DMS53 (cell line): Measurements from ENCODE around the gene QRFP.
"Not testable (repeated sequence)": the region's sequence is repeated elsewhere in the genome, so short reads cannot be mapped to it uniquely, and the experiment has no call there.

Source experiments
- DNase-seq: peaks from one replicate; lab custom pipeline; 2025; lab: John Stamatoyannopoulos, UW

QRFP gene

DNA sequence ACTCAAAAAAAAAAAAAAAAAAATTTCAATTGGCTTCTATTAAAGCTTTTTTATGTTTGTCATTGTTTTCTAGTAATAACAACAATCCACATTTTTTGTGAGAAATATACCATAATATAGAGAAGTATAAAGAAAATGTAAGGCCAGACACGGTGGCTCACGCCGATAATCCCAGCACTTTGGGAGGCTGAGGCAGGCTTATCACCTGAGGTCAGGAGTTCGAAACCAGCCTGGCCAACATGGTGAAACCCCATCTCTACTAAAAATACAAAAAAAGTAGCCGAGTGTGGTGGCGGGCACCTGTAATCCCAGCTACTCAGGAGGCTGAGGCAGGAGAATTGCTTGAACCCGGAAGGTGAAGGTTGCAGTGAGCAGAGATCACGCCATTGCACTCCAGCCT is 48.1 kb downstream of the QRFP start:
- DNase-seq, result not testable (repeated sequence)

DNA sequence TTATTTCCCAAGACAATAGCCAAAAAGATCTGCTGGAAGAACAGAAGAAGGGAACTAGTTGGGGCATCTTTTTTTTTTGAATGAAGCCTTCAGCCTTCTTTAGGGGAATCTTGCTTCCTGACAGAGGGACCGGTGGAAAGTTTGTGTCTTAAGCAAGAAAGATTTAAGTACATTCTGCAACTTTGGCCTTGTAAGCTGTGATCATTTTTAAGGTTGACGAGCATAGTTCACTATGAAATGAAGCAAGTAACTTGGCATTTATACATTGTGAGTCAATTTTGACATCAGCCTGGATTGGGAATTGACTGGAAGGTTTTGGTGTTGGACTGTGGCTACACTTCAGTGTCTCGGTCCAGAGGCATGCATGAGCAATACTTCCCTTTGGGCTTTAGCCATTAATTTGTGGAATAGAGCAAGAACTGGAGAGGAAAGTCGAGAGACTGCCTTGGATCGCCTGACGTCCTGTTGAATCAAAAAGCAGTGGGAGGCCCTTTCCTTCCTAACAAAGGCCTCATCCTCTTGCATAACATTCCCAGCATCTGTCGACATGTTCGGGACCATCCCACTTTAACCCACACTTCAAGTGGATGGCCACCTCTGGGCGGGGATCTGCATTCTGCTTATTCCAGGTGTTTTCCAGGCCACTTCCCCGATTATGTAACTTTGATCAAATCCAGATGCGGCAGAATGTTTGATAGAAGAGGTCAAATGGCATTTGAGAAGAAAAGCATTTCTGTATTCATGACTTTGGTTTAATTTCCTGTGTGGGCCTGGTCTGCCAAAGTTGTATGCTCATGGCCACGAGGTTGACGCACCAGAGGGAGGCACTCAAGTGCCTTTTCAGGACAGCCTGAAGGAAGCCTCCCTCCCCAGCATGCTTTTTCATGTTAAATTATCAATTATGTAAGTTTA is 49.0 kb downstream of the QRFP start:
- no peak for DNase-seq

DNA sequence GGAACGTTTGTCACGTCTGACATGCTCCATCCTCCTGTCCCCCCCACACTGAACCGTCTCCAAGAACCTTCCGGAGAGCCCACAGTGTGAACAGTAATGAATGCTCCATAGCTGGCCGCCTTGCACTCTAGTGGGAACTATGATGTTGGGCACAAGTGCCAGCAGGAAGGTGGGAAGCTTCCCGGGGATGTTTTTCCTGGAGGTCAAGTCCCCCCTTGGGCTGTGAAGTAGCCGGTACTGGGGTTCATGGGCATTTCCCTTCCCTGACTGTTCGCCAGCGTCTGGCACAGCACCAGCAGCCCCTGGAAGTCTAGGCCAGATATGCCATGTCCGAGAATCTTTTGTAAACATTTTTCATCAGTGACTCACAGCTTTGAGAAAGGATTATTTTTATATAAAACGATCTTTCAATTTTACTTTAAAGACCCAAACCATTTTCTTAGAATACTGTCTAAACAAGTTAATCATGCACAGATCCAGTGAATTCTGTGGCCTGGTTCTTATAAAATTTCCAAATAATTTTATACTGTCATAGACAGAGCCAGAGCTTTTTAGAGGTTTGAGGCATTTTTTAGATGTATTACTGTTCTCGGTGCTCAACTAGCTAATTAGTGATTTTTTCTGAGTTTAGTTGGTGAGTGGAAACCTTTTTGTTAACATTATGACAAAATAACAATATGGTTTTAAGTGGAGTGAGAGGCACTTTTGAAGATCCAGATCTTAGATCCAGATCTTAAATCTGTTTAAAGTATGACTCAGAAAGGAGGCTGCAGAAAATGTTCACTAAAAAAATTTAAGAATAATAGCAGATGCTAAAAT is 49.9 kb downstream of the QRFP start:
- no peak for DNase-seq

DNA sequence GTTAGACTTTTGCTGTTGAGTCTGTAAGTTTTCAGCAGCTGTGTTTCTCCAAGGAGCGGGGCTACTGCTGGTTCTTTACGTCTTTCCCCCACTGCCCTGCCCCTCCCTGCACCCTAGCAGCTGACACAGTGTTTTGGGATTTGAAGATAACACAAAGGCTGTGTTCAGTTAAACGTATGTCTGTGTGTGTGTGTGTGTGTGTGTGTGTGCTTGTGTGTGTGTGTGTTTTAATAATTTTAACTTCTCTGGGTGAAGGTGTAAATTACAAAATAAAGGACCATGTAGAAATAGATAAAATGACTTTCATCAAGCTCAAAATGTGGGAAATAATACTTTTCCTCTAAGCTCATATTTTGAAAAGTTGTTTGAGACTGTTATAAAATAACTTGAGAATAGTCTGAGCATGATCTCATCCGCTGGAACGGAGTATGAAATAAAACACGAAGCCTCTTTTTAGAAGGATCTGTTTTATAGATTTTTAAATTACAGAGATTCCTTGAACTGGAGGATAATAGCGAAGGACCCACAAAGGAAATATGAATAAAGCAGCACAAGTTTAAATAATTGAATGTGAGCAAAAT is 50.6 kb downstream of the QRFP start:
- DNase-seq, result no peak

DNA sequence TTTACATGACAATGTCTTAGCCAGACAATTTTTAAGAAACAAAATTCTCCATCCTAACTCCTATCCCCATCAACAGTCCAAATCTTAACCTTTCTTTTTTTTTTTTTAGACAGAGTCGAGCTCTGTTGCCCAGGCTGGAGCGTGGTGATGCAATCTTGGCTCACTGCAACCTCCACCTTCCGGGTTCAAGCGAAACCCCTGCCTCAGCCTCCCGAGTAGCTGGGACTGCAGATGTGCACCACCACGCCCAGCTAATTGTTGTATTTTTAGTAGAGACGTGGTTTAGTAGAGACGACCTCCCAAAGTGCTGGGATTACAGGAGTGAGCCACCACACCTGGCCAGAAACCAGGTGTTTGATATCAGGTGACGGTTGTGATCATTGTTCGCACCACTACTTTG is 51.4 kb downstream of the QRFP start:
- no peak for DNase-seq

DNA sequence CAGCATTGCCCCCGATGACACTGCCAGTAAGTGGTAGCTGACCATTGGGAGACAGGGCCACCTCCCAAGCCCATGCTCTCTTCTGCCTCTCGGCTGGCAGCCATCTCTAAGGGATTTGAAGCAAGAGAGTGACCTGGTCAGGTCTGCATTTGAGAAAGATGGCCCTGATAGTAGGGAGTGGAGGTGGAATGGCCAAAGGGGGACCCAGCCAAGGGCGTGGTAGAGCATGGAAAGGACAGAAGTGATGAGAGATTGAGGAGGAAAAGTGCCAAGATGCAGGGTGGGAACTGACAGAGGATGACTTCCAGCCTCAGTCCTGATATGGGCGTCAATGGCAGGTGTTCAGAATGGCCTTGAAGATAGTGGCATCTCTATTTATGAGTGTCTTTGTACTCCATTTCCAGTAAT is 52.6 kb downstream of the QRFP start:
- DNase-seq, result no peak

DNA sequence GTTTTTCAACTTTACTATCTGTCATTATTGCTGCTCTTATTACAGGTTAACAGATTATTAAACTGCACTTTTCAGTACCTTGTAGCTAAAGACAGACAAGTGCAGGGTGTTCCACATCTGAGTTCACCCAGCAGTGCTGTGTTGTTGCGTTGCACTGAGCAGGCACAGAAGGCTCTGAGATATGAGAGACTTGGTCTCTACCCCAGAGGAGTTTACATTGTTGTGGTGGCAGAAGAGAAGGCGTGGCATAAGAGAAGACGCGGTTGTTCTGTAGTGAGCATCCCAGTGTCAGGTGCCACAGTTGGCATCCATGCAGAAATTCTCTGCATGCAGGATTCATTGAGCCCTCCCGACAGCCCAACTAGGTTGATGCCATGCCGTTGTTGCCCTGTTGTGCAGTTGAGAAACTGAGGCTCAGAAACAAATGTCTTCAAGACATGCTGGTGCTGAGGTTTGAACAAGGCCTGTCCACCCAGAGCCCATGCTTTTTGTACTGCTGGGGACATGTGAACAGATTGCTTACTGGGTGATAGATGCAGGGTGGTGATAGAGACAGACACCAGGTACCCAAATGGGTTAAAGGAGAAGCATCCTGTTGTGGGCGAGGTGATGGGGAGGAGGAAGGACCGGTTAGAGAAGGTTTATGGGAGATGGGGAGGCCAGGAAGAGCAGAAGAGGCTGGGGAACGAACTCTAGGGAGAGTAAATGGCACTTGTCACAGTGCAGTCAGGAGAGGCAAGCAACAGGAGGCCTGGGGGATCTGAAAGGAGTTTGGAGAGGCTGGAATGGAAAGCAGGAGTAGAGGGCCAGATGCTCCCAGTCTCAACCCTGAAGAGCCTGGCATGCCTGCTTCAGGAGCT is 53.3 kb downstream of the QRFP start:
- DNase-seq, result no peak
